ENCODE results near the gene SMAD6.
"Not testable (repeated sequence)": the region's sequence is repeated elsewhere in the genome, so short reads cannot be mapped to it uniquely, and the experiment has no call there.

SMAD6 gene

DNA sequence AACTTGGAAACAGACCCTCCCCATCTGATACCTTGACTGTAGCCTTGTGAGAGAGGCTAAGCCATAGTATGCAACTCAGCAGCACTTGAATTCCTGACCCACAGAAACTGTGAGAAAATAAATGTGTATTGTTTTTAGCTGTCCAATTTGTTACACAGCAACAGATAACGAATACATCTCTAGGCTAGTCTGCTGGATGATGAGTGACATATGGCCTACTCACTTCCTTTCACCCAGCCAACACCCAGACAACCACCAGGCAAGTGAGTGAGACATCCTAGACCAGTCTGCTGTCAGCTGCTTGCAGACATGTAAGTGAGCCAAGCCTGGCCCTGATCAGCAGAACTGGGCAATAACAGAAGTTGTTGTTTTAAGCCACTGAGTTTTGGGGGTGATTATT, 19.2 kb upstream of the SMAD6 start:
- FAIRE-seq: no peak
- no peak for TF ChIP-seq POLR2A (IDR thresholded peaks at IDR 0.05; ENCODE audit: low read depth, low read length)

DNA sequence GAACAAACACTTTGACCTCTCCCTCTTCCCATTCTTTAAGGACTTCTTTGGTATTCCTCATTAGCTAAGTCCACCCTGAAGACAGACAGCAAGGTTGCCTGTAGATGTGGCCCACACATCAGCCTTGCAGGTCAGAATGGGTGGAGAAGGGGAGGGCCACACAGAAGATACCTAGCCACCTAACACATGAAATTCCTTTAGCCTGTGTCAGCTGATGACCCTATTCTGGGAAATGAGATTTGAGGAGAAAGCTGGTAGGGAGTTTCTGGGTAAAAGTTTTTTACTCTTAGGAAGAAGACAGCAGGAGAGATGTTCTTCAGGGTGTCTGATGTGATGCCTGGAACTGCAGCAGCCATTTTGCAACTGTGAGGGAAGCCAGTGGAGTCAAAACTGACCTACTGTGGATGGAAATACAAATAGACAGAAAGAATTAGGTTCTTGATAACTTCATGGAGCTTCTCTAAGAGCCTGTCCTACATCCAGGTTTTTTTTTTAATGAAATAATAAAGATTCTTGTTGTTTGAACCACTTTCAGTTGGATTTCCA, 17.8 kb upstream of the SMAD6 start:
- no peak for TF ChIP-seq POLR2A (IDR thresholded peaks at IDR 0.05; ENCODE audit: low read depth, low read length)
- no peak for FAIRE-seq
- DNase-seq (ENCODE audit: insufficient read length, low spot score): no peak

More for the DNA sequence above, 19.2 kb upstream of the SMAD6 start:
- no peak for DNase-seq (ENCODE audit: insufficient read length, low spot score)

DNA sequence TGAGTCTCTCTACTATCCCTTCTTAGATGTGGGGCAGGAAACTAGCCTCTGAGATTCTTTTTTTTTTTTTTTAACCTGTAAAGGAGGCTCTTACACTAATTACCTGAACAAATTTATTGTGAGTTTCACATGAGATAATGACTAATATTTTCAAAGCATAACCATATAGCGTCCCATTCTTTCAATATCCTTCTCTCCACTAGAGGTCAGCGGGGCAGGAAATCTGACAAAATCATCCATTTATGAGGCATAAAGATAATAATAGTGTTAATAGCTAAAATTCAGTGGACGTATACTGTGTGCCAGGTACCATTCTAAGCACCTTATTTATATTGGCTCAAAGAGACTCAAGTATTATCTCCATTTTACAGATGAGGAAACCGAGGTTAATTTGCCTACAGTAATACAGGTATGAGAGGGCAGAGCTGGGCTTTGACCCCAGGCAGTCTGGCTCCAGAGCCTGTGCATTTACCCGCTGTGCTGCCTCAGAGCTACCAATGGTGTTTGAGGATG, 16.3 kb upstream of the SMAD6 start:
- DNase-seq (ENCODE audit: insufficient read length, low spot score): no peak
- no peak for FAIRE-seq
- TF ChIP-seq POLR2A (IDR thresholded peaks at IDR 0.05; ENCODE audit: low read depth, low read length): no peak

DNA sequence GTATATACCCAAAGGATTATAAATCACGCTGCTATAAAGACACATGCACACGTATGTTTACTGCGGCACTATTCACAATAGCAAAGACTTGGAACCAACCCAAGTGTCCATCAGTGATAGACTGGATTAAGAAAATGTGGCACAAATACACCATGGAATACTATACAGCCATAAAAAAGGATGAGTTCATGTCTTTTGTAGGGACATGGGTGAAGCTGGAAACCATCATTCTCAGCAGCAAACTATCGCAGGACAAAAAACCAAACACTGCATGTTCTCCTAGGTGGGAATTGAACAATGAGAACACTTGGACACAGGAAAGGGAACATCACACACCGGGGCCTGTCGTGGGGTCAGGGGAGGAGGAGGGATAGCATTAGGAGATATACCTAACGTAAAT, 11.1 kb upstream of the SMAD6 start:
- not testable (repeated sequence) for DNase-seq (ENCODE audit: insufficient read length, low spot score); FAIRE-seq

DNA sequence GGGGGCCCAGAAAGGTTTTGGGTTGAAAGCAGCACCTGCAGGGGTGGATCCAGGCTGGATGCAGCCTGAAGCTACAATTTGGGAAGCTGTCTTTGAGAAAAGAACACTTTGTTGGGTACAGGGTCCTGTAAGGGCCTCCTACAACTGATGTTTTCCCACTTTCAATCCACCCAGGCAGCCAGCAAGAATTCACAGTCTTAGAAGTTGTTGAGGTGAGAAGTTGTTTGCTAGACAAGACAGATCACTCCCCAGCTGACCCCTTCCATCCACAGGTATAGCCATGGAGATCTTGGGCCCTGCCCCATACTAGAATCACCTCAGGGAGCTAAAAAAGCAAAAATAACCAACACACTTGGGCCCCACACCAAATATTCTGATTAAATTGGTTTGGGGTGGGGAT, 10.3 kb upstream of the SMAD6 start:
- FAIRE-seq (no peak), DNase-seq (ENCODE audit: insufficient read length, low spot score) (no peak)
- TF ChIP-seq POLR2A (IDR thresholded peaks at IDR 0.05; ENCODE audit: low read depth, low read length): no peak

DNA sequence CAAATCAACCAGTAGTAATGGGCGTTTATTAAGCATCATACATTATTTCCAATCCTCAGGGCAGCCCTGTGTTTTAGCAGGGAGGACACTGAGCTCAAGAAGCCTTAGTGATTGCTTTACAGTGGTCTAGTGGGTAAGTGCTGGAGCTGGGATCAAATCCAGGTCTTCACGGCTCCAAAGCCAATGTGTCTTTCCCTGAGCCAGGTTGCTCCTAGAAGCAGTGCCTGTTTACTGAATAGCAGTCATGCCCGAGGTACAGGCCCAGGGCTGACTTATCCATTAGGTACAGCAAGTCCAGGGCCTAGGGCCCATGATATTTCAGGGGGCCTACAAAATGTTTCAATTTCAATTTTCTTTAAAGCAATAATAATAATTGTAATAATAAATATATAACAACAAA, 9.6 kb upstream of the SMAD6 start:
- TF ChIP-seq POLR2A (IDR thresholded peaks at IDR 0.05; ENCODE audit: low read depth, low read length): no peak
- DNase-seq (ENCODE audit: insufficient read length, low spot score) (no peak), FAIRE-seq (no peak)

DNA sequence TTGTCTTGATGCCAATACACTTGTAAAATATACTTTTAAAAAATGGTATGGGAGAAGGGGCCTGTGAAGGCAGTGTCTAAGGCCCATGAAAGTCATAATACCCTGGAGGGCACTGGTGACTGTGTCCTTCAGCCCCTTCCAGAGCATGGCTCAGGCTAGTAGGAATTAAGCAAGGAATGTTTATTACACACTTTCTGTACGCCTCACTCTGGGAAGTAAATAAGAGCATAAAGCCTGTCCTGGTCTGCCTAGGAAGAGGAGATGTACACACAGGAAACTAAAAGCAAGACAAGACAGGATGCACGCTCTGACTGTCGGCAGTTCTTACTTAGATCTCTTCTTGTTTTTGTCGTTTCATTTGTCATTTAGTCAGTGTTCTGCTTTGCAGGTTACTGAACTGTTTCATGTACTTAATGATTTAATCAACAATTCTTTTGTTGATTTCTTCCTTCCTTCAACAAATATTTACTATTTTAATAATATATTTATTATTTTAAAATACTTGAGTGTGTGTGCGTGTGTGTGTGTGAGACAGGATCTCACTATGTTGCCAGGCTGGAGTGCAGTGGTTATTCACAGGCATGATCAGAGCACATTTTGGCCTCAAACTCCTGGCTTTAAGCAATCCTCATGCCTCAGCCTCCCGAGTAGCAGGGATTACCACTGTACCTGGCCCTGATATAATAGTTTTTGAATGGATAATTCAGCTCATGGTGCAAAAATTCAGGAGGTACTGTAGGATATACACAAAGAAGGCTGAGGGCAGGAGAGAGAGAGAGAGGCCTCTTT, 9.0 kb upstream of the SMAD6 start:
- no peak for TF ChIP-seq POLR2A (IDR thresholded peaks at IDR 0.05; ENCODE audit: low read depth, low read length)
- FAIRE-seq (no peak), DNase-seq (ENCODE audit: insufficient read length, low spot score) (no peak)

DNA sequence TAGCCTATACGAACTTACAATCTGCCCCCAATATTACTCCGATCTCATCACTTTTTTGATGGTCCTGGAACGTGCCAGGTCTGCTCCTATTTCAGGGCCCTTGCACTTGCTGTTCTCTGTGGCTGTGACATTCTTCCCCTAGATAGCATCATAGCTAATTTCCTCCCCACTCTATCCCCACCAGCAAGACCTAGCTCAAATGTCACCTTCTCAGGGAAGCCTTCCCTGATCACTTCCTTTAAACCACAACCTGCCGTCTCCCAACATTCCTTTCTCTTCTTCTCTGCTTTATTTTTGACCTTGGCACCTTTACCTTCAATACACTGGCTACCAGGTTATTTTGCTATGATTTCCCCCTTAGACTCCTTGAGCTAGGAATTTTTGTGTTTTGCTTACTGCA, 5.3 kb upstream of the SMAD6 start:
- no peak for DNase-seq (ENCODE audit: insufficient read length, low spot score)
- TF ChIP-seq POLR2A (IDR thresholded peaks at IDR 0.05; ENCODE audit: low read depth, low read length): no peak
- no peak for FAIRE-seq

DNA sequence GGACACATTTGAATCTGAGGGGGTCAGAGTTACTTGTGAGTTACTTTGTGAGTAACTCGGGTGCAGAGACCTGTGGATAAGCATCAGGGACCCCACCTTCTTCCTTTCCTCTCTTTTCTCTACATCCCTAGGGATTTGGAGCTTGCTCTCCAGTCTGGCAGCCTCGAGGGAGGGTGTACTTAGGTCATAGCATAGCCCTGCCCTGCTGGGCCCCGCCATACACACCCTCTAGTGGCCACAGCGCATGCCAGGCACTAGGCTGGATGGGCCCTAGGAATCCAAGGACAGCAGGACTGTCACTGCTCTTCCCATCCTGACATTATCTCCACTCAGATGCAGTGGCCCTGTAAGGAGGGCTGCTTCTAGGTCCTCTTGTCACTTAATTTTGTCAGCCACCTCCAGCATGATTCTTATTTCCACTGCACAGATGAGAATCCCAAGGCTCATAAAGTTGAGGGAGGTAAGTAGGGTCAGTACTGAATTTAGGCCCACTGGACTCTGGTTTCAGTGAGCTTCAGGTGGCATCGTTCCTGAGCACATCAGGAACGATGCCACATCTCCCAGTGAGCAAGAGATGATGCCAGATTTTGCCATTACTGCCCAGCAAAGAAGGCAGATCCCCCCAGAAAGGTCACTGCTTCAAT, 3.6 kb upstream of the SMAD6 start:
- DNase-seq (ENCODE audit: insufficient read length, low spot score) (peak; percentile 52), FAIRE-seq (no peak)
- no peak for TF ChIP-seq POLR2A (IDR thresholded peaks at IDR 0.05; ENCODE audit: low read depth, low read length)

DNA sequence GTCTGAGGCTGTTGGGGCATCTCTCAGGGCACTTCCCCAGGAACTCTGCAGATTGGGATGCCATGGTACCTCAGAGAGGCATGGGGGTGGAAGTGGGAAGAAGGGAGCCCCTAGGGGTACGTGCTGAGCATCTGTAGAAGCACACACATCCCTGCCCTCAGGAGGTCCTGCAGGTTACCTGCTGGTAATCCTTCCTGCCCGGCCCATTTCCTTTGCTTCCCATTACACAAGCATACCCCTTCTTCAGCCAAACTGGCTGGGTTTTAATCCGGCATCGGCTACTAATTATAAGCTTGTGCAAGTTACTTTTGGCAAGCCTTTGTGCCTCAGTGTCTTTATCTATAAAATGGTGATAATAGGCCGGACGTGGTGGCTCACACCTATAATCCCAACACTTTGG, 3.1 kb upstream of the SMAD6 start:
- no peak for TF ChIP-seq POLR2A (IDR thresholded peaks at IDR 0.05; ENCODE audit: low read depth, low read length)
- DNase-seq (ENCODE audit: insufficient read length, low spot score): no peak

DNA sequence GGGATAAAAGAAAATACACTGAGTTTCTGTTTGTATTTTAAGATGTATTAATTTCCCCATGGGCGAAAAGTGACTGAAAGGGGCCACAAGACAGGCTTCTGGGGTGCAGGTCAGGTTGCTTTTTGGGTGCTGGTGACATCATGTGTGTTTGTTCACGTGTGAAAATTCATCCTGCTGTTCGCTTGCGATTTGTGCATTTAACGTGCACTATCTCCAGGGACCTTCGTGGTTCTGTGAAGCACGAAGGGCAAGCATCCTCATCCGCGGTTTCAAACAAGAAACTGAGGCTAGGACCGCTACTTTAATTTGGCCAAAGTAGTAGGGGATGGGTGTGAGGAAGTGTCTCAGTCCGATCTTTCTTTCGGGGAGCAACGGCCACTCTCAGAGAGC, 1.6 kb upstream of the SMAD6 start:
- no peak for FAIRE-seq
- TF ChIP-seq POLR2A (IDR thresholded peaks at IDR 0.05; ENCODE audit: low read depth, low read length): no peak
- no peak for DNase-seq (ENCODE audit: insufficient read length, low spot score)

More for the DNA sequence above, 3.1 kb upstream of the SMAD6 start:
- no peak for FAIRE-seq

DNA sequence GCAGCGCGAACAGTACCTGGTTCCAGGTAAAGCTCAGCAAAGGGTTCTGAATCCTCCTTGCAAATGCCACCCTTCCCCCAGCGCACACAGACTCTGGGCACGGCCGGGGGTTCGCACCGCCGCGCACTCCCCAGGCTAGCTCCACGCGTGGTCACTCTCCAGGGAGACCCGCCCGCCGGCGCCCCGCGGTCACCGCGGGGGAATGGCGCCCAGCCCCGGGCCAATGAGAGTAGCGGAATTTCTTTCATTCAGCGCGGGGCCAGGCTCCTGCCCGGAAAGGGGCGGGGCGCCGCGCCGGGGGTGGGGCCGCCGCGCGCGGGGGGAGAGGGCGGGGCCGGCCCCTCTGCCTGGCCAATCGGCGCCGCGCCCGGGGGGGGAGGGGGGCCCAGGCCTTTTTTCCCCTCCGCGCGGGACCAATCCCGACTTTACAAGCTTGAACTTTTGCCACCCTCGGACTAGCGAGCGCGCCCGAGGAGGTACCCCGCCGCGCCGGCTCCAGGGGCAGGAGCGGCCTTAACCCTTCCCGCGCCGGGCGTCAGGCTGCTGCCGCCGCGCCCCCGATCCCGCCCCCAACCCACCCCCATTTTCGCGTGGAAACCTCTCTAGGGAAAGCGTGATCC, 1.1 kb upstream of the SMAD6 start:
- peak; percentile 74 for DNase-seq (ENCODE audit: insufficient read length, low spot score)
- FAIRE-seq: no peak
- TF ChIP-seq POLR2A (IDR thresholded peaks at IDR 0.05; ENCODE audit: low read depth, low read length): peak; percentile 48; the same call in 1 of the 2 replicates

DNA sequence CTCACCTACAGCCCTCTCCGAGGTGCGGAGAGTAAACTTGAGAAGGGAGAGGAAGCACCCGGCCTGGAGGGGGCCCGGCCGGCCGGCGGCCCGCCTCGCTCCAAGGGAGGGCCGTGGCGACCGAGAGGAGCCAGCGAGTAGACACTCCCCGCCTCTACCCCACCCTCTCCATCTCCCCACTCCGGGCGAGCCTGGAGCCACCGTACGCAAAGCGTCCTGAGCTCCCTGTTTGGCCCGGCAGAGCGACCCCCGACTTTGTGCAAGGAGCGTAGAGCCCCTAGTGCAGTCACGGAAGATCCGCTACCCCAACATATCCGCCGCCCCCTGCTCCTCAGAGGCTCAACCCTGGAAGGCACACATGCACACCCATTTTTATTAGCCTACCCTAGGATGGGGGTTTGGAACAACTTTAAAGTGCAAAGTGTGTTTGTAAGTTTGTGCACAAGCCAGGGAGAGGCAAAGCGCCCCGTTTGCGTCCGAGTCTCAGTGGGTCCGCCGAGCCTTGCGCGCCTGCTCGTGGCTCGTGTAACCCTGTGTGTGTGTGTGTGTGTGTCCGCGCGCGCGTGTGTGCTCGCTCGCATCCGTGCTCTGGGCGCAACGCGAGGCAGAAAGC, 508 bp upstream of the SMAD6 start:
- DNase-seq (ENCODE audit: insufficient read length, low spot score) (peak; percentile 53), FAIRE-seq (no peak)
- peak; percentile 28; the same call in 1 of the 2 replicates for TF ChIP-seq POLR2A (IDR thresholded peaks at IDR 0.05; ENCODE audit: low read depth, low read length)
